OCI-LY7 (cell line): Measurements from ENCODE around the gene TP53INP2.

Experiments
- CTCF ChIP-seq: fragments of 200-600 bp; sonication (generic); conservative IDR thresholded peaks from 2 replicates; pipeline ENCODE4 v1.5.1; 2014; ENCODE audit warnings: mild to moderate bottlenecking, antibody characterized with exemption, low read length, moderate library complexity, mixed read lengths
- EZH2phosphoT487 ChIP-seq: fragments of 200-600 bp; sonication (generic); IDR thresholded peaks from 2 replicates; pipeline ENCODE4 v1.6.1; 2018; ENCODE audit warnings: low read depth, borderline replicate concordance, mild to moderate bottlenecking, mixed run types, antibody characterized with exemption, low read length, moderate library complexity, mixed read lengths

- TF ChIP-seq EZH2phosphoT487 (no peak), CTCF (no peak)
Observed at GRCh38 chr20:34716921-34717229, 12.7 kb downstream of the TP53INP2 start.
